Measurements from ENCODE around the gene CHSY1. TPM values are rescaled to one million over a fixed set of nuclear protein-coding genes. Genes with fewer than 3 reads are reported as not detected.

CHSY1 gene
- total RNA-seq, 1 experiment from 2014 or later: 29.8 TPM

DNA sequence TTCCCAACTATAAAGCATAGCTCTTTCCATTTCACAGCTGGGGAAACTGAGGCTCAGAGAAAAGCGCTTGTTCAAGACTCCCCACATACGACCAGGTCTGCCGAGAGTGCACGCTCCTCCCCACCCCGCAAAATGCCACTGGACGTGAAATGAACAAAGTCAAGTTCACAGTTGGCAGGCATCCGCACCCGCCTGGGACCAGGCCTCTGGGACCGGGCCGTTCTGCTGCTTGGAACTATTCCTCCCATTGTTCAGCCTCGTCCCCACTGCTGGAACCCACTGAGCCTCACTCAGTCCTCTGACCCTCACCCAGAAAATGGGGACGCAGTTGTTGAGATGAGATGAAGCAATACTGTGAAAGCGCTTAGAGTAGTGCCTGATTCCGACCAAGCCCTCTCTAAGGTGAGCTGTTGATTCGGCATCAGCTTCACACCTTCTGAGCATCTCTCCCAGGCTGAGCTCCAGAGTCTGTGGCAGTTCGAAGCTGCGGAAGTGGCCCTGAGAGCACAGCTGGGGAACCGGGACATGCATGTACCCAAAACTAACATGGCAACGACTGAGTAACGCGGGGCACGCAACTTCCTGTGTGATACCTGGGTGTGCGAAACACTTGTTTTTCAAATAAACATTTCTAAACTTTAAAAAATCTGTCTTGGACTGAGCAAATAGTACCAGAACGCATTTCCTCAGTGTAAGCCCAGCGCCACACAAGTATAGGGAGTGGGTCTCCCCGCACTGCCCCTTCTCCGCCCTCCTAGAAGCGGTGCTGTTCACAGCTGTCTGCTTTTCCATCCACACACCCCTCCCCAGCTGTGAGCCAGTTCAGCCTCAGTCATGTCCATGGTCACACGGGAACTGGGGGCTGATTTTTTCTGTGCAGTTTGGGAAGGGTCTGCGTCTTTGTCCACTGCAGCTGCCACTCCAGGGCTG, 93.4 kb downstream of the CHSY1 start:
- H3K27me3 Mint-ChIP-seq (ENCODE audit: insufficient read depth, unreplicated experiment): no peaks in the 10 kb centered on the region
- peaks cover 2% of the 10 kb centered on the region for H3K36me3 Mint-ChIP-seq (ENCODE audit: insufficient read depth, unreplicated experiment)
- TF ChIP-seq, protein P1, sequence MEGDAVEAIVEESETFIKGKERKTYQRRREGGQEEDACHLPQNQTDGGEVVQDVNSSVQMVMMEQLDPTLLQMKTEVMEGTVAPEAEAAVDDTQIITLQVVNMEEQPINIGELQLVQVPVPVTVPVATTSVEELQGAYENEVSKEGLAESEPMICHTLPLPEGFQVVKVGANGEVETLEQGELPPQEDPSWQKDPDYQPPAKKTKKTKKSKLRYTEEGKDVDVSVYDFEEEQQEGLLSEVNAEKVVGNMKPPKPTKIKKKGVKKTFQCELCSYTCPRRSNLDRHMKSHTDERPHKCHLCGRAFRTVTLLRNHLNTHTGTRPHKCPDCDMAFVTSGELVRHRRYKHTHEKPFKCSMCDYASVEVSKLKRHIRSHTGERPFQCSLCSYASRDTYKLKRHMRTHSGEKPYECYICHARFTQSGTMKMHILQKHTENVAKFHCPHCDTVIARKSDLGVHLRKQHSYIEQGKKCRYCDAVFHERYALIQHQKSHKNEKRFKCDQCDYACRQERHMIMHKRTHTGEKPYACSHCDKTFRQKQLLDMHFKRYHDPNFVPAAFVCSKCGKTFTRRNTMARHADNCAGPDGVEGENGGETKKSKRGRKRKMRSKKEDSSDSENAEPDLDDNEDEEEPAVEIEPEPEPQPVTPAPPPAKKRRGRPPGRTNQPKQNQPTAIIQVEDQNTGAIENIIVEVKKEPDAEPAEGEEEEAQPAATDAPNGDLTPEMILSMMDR (IDR thresholded peaks at IDR 0.05; ENCODE audit: unreplicated experiment): no peak
- intact Hi-C loops (cut with micrococcal nuclease): no loop called here
- no TSS peak for BruUV-seq (replicated peaks)
- H3K27ac Mint-ChIP-seq (ENCODE audit: low read depth, unreplicated experiment): no peak overlapping the region
- no peak for DNase-seq (ENCODE audit: unreplicated experiment)
- no peaks in the 10 kb centered on the region for H3K9me3 Mint-ChIP-seq (ENCODE audit: unreplicated experiment)
- no peaks in the 10 kb centered on the region for H3K4me1 Mint-ChIP-seq (ENCODE audit: insufficient read depth, unreplicated experiment)
- POLR2A ChIA-PET: no interaction called here
- CTCF ChIA-PET: interaction anchor here (0.8 to 1.6 kb wide), 2 partner anchors 8 to 43 kb away, joined by 3 to 4 read pairs; no protein-coding TSS in a partner anchor
- H3K4me3 Mint-ChIP-seq (ENCODE audit: unreplicated experiment): no peak overlapping the region

DNA sequence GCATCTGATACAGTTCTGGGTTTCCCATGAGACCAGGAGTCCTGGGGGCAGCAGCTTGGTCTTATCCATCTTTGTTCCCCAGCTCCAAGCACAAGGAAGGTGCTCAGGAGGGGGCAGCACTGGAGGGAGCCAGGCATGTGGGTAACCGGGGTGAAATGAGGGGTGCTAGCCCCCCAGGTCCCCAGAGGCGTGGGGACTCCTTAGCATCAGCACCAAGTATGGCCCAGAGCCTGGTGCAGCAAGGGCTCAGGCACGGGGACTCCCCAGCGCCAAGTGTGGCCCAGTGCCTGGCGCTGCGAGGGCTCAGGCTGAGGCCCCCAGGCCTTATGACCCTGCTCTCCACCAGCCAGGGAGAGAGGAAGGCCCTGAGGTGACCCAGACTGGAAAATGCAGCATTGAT, 94.1 kb downstream of the CHSY1 start:
- POLR2A ChIA-PET: no interaction called here
- Mint-ChIP-seq H3K27ac (ENCODE audit: low read depth, unreplicated experiment) (no peak overlapping the region), H3K36me3 (ENCODE audit: insufficient read depth, unreplicated experiment) (no peaks in the 10 kb centered on the region)

DNA sequence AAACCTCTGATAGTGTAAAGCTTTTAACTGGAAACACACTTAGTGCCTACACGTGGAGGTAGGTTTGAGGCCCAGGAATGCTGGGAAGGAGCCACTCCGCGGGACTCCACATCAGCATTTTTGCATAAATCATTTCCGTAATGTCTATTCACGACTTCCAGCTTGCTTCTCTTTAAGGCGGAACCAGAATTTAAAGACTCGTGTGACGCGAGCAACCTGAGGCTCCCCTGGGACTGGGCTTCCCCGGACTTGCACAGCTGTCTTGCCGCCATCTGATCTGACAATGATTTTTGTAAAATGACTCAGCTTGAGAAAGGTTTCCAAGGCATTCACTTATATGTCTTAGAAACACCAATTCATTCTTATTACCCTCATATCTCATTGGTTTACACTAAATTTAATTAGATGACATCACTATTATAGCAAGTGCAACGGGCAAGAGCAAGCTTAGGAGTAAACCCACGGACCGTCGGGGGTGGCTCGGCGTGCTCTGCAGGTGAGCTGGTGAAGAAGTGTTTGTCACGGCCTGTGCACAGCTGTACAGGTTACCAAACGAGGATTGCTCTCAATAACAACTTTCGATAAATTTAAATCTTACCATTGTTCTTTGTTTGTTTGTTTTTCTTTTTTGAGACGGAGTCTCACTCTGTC, 95.2 kb downstream of the CHSY1 start:
- CTCF ChIA-PET: interaction anchor here (0.6 to 1.2 kb wide), 2 partner anchors 22 to 253 kb away, joined by 3 to 5 read pairs; no protein-coding TSS in a partner anchor
- Mint-ChIP-seq H3K27me3 (ENCODE audit: insufficient read depth, unreplicated experiment) (no peaks in the 10 kb centered on the region), H3K4me3 (ENCODE audit: unreplicated experiment) (no peak overlapping the region), H3K9me3 (ENCODE audit: unreplicated experiment) (no peaks in the 10 kb centered on the region), H3K27ac (ENCODE audit: low read depth, unreplicated experiment) (no peak overlapping the region), H3K36me3 (ENCODE audit: insufficient read depth, unreplicated experiment) (no peaks in the 10 kb centered on the region), H3K4me1 (ENCODE audit: insufficient read depth, unreplicated experiment) (no peaks in the 10 kb centered on the region)
- intact Hi-C loops (cut with micrococcal nuclease): no loop called here
- TF ChIP-seq, protein P1 (IDR thresholded peaks at IDR 0.05; ENCODE audit: unreplicated experiment): no peak
- no TSS peak for BruUV-seq (replicated peaks)
- no peak for DNase-seq (ENCODE audit: unreplicated experiment)
- POLR2A ChIA-PET: no interaction called here

More for the DNA sequence above, 94.1 kb downstream of the CHSY1 start:
- Mint-ChIP-seq H3K4me3 (ENCODE audit: unreplicated experiment) (no peak overlapping the region), H3K27me3 (ENCODE audit: insufficient read depth, unreplicated experiment) (no peaks in the 10 kb centered on the region), H3K9me3 (ENCODE audit: unreplicated experiment) (no peaks in the 10 kb centered on the region), H3K4me1 (ENCODE audit: insufficient read depth, unreplicated experiment) (no peaks in the 10 kb centered on the region)
- no peak for DNase-seq (ENCODE audit: unreplicated experiment)
- CTCF ChIA-PET: interaction anchor here (1.2 kb wide), 1 partner anchor 21 kb away, joined by 5 read pairs; no protein-coding TSS in a partner anchor
- intact Hi-C loops (cut with micrococcal nuclease): no loop called here
- BruUV-seq (replicated peaks): no TSS peak
- TF ChIP-seq, protein P1 (IDR thresholded peaks at IDR 0.05; ENCODE audit: unreplicated experiment): no peak

DNA sequence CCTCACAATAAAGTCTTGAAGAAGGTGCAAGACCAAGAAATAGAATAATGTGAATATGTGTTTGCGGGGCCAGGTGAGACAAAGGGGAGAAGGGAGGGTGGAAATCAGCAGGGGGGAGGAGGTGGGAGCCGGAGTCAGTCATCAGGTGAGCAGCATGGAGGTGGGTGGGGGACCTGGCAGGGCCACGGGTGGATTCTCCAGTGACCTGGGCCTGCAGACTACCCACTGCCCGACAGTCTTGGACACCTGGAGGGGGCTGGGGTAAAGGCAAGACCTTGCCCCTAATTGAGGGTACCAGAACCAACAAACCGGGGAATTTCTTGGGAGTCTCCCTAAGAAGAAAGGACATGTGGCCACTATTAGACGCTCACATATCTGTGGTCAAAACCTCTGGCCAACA, 95.8 kb downstream of the CHSY1 start:
- H3K36me3 Mint-ChIP-seq (ENCODE audit: insufficient read depth, unreplicated experiment): no peaks in the 10 kb centered on the region
- intact Hi-C loops (cut with micrococcal nuclease): no loop called here
- no peaks in the 10 kb centered on the region for H3K9me3 Mint-ChIP-seq (ENCODE audit: unreplicated experiment)
- H3K4me1 Mint-ChIP-seq (ENCODE audit: insufficient read depth, unreplicated experiment): no peaks in the 10 kb centered on the region
- no peak overlapping the region for H3K4me3 Mint-ChIP-seq (ENCODE audit: unreplicated experiment)
- H3K27ac Mint-ChIP-seq (ENCODE audit: low read depth, unreplicated experiment): no peak overlapping the region
- TF ChIP-seq, protein P1 (IDR thresholded peaks at IDR 0.05; ENCODE audit: unreplicated experiment): no peak
- POLR2A ChIA-PET: no interaction called here
- CTCF ChIA-PET: no interaction called here
- DNase-seq (ENCODE audit: unreplicated experiment): no peak
- no peaks in the 10 kb centered on the region for H3K27me3 Mint-ChIP-seq (ENCODE audit: insufficient read depth, unreplicated experiment)
- no TSS peak for BruUV-seq (replicated peaks)
